HL-60 (cell line): ENCODE data around the gene BATF3.

Experiments used
- CTCF ChIP-seq: IDR thresholded peaks from one replicate; pipeline ENCODE4 v1.5.1; 2011; ENCODE audit warnings: low read length, control low read depth, inconsistent platforms; ENCODE audit not compliant: insufficient read depth
- POLR2AphosphoS5 ChIP-seq: IDR thresholded peaks from 2 replicates; pipeline ENCODE4 v1.6.1; 2012; ENCODE audit warnings: low read depth

- TF ChIP-seq CTCF (no peak), POLR2AphosphoS5 (no peak)
Measured at GRCh38 chr1:212647004-212647403, 52.6 kb downstream of the BATF3 start.
